Astrocyte of the spinal cord (primary cell): Measurements from ENCODE around the gene SLC38A11.
"Not testable (repeated sequence)": the region's sequence is repeated elsewhere in the genome, so short reads cannot be mapped to it uniquely, and the experiment has no call there.

Experiments
- DNase-seq: peaks from one replicate; pipeline ENCODE4 v3.0.0; 2011; ENCODE audit warnings: low read depth, low spot score
- H3K4me3 ChIP-seq: 2 replicates; pipeline ENCODE4 v1.5.1; 2011; ENCODE audit warnings: low read depth, mild to moderate bottlenecking, low read length, moderate library complexity
- CTCF ChIP-seq: IDR thresholded peaks from 2 replicates; pipeline ENCODE4 v1.5.1; 2012; ENCODE audit warnings: low read depth, mild to moderate bottlenecking, low read length, inconsistent platforms
- in situ Hi-C: cut with HindIII; loops from 2 replicates; pipeline ENCODE4 v1.10.0; 2017; ENCODE audit warnings: low sequenced_read_pairs

Gene SLC38A11

GRCh38 chr2:164954954-164955701, at the start of gene SLC38A11:
Gene SLC38A11, minus strand, starts transcription at chr2:164955525. Its CDS starts 278 bp downstream, at chr2:164955247.
- H3K4me3 ChIP-seq = peak within 1 kb of the TSS; percentile 32
- peak; percentile 21 for TF ChIP-seq CTCF
- in situ Hi-C loops = no loop called here
- no peak for DNase-seq

DNA sequence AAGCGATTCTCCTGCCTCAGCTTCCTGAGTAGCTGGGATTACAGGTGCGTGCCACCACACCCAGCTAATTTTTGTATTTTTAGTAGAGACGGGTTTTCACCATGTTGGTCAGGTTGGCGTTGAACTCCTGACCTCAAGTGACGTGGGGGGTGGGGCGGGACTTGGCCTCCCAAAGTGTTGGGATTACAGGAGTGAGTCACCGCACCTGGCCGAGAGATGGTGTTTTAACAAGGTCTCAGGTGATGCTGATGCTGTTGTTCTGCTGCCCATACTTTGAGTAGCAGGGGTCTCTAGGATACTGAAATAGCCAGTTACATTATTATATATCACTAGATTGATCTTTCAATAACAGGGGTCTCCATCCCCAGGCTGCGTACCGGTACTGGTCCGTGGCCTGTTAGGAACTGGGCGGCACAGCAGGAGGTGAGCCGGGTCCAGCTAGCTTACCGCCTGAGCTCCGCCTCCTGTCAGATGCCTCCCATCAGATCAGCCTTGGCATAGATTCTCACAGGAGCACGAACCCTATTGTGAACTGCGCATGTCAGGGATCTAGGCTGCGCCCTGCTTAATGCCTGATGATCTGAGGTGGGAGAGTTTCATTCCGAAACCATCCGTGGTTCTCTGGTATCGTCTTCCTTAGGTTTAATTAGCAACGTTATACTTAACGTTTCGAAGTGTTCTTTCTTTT, 48.3 kb upstream of the SLC38A11 start:
- no peak for TF ChIP-seq CTCF
- in situ Hi-C loops = no loop called here
- H3K4me3 ChIP-seq = no peak overlapping the region
- no peak for DNase-seq

- no peak for DNase-seq
- in situ Hi-C loops = no loop called here
- TF ChIP-seq CTCF = no peak
These were observed 47.3 kb upstream of the SLC38A11 start for GRCh38 chr2:165002638-165003037.

GRCh38 chr2:164994664-164995299, 39.5 kb upstream of the SLC38A11 start:
- H3K4me3 ChIP-seq, DNase-seq, in situ Hi-C loops: not testable (repeated sequence)

More at GRCh38 chr2:165002638-165003037, 47.3 kb upstream of the SLC38A11 start:
- no peak overlapping the region for H3K4me3 ChIP-seq

- in situ Hi-C loops = no loop called here
- no peak for TF ChIP-seq CTCF
- no peak for DNase-seq
- H3K4me3 ChIP-seq = no peak overlapping the region
These were observed 38.1 kb upstream of the SLC38A11 start for GRCh38 chr2:164993287-164994016.

DNA sequence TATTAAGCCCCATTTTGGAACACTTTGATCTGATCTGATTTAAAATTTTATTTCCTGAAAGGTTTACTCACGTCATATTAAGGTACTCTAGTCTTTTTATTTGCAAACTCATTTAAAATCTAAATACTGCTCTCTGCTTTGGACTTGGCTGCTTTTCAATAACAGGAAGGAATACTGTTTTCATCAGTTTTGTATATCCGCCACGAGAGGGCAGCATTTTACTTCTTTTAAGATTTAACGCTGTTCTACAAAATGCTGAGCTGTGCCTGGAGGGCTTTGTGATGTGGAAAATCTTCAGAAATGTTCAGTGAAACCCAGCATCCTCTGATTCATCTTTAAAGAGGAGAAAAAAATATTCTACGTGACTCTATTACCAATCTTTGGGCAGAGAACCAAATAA, 37.5 kb upstream of the SLC38A11 start:
- peak; percentile 86 for DNase-seq
- in situ Hi-C loops = no loop called here
- TF ChIP-seq CTCF = peak; percentile 35
- no peak overlapping the region for H3K4me3 ChIP-seq

DNA sequence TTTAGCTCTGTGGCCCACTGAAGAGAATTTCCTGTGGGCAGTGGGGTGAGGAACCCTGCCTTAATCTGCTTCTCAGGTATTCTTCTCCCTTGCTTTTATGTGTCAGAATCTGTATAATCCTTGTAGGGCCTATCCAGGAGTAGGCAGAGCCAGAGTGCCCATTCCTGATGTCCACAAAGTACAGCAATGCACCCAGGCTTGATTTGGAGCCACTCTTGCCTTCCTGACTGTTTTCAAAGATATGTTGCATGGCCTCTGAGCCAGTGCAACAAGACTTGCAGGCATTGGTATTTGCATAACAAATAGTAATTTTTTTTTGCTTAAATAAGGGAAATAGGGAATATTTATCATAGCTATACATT, 36.7 kb upstream of the SLC38A11 start:
- in situ Hi-C loops, DNase-seq, H3K4me3 ChIP-seq: not testable (repeated sequence)

DNA sequence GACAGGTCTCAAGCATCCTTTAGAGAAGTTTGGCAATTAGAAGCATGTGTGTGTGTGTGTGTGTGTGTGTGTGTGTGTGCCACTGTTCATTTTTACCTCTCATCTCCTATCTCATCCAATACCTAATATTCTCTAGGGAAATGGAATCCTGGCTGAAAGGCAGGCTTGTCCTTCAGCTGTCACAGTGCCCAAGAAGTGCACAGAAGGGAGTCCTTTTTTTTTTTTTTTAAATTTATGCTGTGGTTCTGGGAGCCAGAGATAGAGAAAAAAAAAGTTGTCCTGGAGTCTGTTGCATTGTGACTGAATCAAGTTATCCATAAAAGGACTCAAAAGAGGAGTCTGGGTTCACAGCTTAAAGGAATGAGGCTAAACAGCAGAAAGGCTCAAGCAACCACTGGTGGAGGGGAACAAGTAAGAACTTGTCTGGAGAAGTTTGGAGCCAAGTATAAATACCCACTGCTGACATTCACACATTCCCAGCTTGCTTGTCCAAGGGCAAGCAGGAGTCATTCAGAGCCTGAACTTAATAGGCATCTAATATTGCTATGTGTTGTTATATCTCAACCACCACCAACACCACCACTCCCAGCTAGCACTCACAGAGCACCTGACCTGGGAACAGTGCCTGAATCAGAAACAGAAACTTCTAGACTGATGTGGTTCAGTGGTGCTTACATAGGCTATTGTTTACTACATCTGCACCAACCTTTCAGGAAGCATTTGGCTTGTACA, 36.2 kb upstream of the SLC38A11 start:
- peak; percentile 43 for DNase-seq
- H3K4me3 ChIP-seq, in situ Hi-C loops: not testable (repeated sequence)

DNA sequence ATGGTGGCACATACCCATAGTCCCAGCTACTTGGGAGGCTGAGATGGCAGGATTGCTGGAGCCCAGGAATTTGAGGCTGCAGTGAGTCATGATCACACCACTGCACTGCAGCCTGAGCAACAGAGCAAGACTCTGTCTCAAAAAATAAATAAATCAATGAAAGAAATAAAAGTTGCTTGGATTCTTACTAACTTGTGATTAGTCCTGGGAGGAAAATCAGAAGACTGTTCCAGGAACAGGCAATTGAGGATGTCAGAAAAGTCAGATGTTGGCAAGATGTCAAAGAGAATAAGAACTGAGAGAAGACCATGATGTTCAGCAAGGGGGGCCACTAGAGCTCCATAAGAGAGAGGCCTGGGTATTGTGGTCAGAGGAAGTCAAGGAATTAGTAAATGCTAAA, 35.6 kb upstream of the SLC38A11 start:
- H3K4me3 ChIP-seq, in situ Hi-C loops: not testable (repeated sequence)
- DNase-seq = peak; percentile 74

DNA sequence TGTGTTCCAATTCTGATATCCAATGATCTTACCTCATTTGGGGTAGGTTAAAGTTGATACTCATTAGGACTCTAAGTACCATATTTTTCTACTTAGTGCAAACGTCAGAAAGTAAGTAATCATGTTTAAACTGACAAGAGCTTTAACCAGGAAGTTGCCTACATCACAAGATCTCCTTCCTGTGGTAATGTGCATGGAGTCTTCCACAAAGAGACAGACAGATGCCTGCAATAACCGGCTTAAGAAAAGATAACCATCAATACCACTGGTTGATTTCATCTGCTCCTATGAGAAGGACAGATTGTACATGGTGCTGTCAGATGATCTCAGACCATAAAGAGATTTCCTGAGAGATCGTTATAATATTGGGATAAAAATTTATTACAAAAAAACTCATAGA, 33.5 kb upstream of the SLC38A11 start:
- DNase-seq, in situ Hi-C loops, H3K4me3 ChIP-seq: not testable (repeated sequence)
